Lower leg skin (tissue), 4 donors: ENCODE data around the gene ERH. TPM values are rescaled to one million over a fixed set of nuclear protein-coding genes. Genes with fewer than 3 reads are reported as not detected.

Source experiments
- DNase-seq, 2 donors: peaks; one replicate each; pipeline ENCODE4 v3.0.0-alpha.2; 2019; ENCODE audit warnings: low spot score in 2 of 2
- H3K4me3 ChIP-seq: fragments of 200-600 bp; sonication (generic); 2 replicates; pipeline ENCODE4 v1.5.1; 2017; ENCODE audit warnings: mild to moderate bottlenecking, low read depth; ENCODE audit not compliant: poor library complexity, severe bottlenecking
- POLR2A ChIP-seq, 2 donors: fragments of 450-650 bp; IDR thresholded peaks; one replicate each; pipeline ENCODE4 v1.6.1; 2016 to 2017; ENCODE audit warnings: antibody characterized with exemption in 2 of 2, mild to moderate bottlenecking in 1 of 2, moderate library complexity in 1 of 2
- WGBS, 2 donors: methylation state at CpG; one replicate each; pipeline ENCODE4 v1.1.5; 2018; 5-methylcytosine and 5-hydroxymethylcytosine counted together
- intact Hi-C: fragments of 100-400 bp; cut with DNase I; formaldehyde crosslinking; loops from one replicate; pipeline ENCODE4 v1.15.0; 2023; ENCODE audit warnings: low total_unique reads
- total RNA-seq, 4 donors: library from RNA; depleted of rRNA; stranded (reverse); fragments of >200 nt; gene quantifications; one replicate each; pipeline ENCODE4 v1.1.0, GENCODE V29; 2016
- TF ChIP-seq, protein P1 (sequence below), 3 donors: fragments of 450-650 bp; IDR thresholded peaks; one replicate each; pipeline ENCODE4 v1.5.1; 2016; ENCODE audit warnings: antibody characterized with exemption in 3 of 3, mild to moderate bottlenecking in 3 of 3, moderate library complexity in 2 of 3

Gene ERH
- total RNA-seq, 4 donors from 2014 or later, result 36.3 to 61.0 (median 42.5) TPM

DNA sequence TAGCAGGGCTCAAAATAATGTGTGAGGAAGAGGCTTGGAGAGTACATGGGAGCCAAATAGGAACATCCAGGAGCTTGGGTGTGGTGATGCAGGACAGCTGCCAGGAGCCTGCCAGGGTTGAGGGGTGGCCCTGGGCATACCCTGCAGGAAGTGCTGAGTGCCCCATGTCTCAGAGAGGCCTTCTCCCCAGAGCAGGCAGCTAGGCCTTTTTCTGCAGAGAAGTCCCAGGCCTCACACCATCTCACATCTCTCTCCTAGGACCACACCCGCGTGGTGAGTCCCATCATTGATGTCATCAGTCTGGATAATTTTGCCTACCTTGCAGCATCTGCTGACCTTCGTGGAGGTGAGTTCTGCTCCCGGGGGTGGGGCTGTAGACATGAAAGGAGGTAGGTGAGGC, 66.9 kb downstream of the ERH start:
- TF ChIP-seq, protein P1, sequence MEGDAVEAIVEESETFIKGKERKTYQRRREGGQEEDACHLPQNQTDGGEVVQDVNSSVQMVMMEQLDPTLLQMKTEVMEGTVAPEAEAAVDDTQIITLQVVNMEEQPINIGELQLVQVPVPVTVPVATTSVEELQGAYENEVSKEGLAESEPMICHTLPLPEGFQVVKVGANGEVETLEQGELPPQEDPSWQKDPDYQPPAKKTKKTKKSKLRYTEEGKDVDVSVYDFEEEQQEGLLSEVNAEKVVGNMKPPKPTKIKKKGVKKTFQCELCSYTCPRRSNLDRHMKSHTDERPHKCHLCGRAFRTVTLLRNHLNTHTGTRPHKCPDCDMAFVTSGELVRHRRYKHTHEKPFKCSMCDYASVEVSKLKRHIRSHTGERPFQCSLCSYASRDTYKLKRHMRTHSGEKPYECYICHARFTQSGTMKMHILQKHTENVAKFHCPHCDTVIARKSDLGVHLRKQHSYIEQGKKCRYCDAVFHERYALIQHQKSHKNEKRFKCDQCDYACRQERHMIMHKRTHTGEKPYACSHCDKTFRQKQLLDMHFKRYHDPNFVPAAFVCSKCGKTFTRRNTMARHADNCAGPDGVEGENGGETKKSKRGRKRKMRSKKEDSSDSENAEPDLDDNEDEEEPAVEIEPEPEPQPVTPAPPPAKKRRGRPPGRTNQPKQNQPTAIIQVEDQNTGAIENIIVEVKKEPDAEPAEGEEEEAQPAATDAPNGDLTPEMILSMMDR (IDR thresholded peaks at IDR 0.05), result no peak
- no peak for TF ChIP-seq POLR2A (IDR thresholded peaks at IDR 0.05)
- WGBS, 2 donors, result 79 to 85% methylated on average over 4 of the region's 4 CpGs
- no peak overlapping the region for H3K4me3 ChIP-seq
- DNase-seq, result no peak
- intact Hi-C loops, result no loop called here

Other genes starting within 250 kb of the ERH start
- 10 to 100 TPM; 31.8 to 60.0 (median 38.5) TPM for gene DCAF5, start 245.2 kb downstream of the ERH start, total RNA-seq
- gene EXD2, start 206.8 kb downstream of the ERH start, total RNA-seq, result 10 to 100 TPM; 14.9 to 28.0 (median 18.1) TPM
- 1 to 10 TPM in 2 of 4 donors, under 1 TPM in 2; 0.72 to 8.2 (median 2.9) TPM for gene GALNT16, start 138.1 kb downstream of the ERH start, total RNA-seq
- gene SLC39A9, start 393 bp upstream of the ERH start, total RNA-seq, result 10 to 100 TPM; 33.1 to 68.2 (median 49.0) TPM
- 1 to 10 TPM in 3 of 4 donors, under 1 TPM in 1; 0.13 to 2.4 (median 1.8) TPM for gene PLEKHD1, start 86.4 kb upstream of the ERH start, total RNA-seq
- gene CCDC177, start 176.6 kb upstream of the ERH start, total RNA-seq, result under 1 TPM in 2 of 4 donors, not detected in 2; 0.12 to 0.19 TPM
- gene SUSD6, start 213.3 kb upstream of the ERH start, total RNA-seq, result 10 to 100 TPM; 35.5 to 56.7 (median 51.0) TPM